Aorta (tissue), 5 donors: ENCODE results near the gene CCDC88C. TPM values are rescaled to one million over a fixed set of nuclear protein-coding genes. Genes with fewer than 3 reads are reported as not detected.

Experiments
- ATAC-seq: fragments of 200-7000 bp; cut with Tn5 transposase; one replicate; pipeline ENCODE4 v1.9.1; 2022; ENCODE audit warnings: moderate library complexity; ENCODE audit not compliant: low FRiP score
- DNase-seq, 2 donors: peaks; one replicate each; pipeline ENCODE4 v3.0.0-alpha.2; 2020
- H3K27ac ChIP-seq, 2 donors: one replicate each; pipeline ENCODE4 v1.5.1; 2013; ENCODE audit warnings: low read length in 2 of 2, mild to moderate bottlenecking in 2 of 2, moderate library complexity in 2 of 2, control low read depth in 1 of 2, inconsistent platforms in 1 of 2, low read depth in 1 of 2
- H3K27me3 ChIP-seq, 2 donors: one replicate each; pipeline ENCODE4 v1.6.1; 2013; ENCODE audit warnings: control low read depth in 1 of 2, low read length in 1 of 2, mild to moderate bottlenecking in 1 of 2, moderate library complexity in 1 of 2; ENCODE audit not compliant: insufficient read depth in 2 of 2, control insufficient read depth in 1 of 2
- H3K36me3 ChIP-seq, 2 donors: one replicate each; pipeline ENCODE4 v1.6.1; 2013; ENCODE audit warnings: control low read depth in 1 of 2, low read length in 1 of 2, mild to moderate bottlenecking in 1 of 2; ENCODE audit not compliant: insufficient read depth in 2 of 2, control insufficient read depth in 1 of 2
- H3K4me1 ChIP-seq, 2 donors: one replicate each; pipeline ENCODE4 v1.6.1; 2013; ENCODE audit warnings: low read length in 2 of 2, control low read depth in 1 of 2, mild to moderate bottlenecking in 1 of 2, moderate library complexity in 1 of 2; ENCODE audit not compliant: insufficient read depth in 2 of 2, control insufficient read depth in 1 of 2
- H3K4me3 ChIP-seq, 2 donors: one replicate each; pipeline ENCODE4 v1.5.1; 2013; ENCODE audit warnings: low read length in 2 of 2, control low read depth in 1 of 2, mild to moderate bottlenecking in 1 of 2
- H3K9me3 ChIP-seq: one replicate; pipeline ENCODE4 v1.6.1; 2013; ENCODE audit warnings: mild to moderate bottlenecking, low read length; ENCODE audit not compliant: control insufficient read depth
- WGBS, 2 donors: extraction: QIAGEN DNeasy Blood & Tissue Kit; methylation state at CpG; one replicate each; pipeline ENCODE4 v1.1.7; 2013; 5-methylcytosine and 5-hydroxymethylcytosine counted together
- intact Hi-C, 2 donors: fragments of 100-400 bp; cut with DNase I; formaldehyde crosslinking; loops; one replicate each; pipeline versions ENCODE4 v1.14.2 to v1.15.0; 2022
- polyA plus RNA-seq, 2 donors: library from polyadenylated mRNA; stranded (reverse); fragments of 200-250 nt; gene quantifications; one replicate each; pipeline ENCODE4 v1.2.3, GENCODE V29; 2013
- total RNA-seq, 2 donors: library from RNA; stranded (reverse); fragmentation: NEBNext Ultra II Directional; extraction: Animal tissue kit (Norgen Biotek cat#: 25700); gene quantifications; one replicate each; pipeline ENCODE4 v1.2.1, GENCODE V29; 2021
- donor health status: healthy with polysubstance abuse.
- donor health status: Bipolar disorder and iron deficiency.
- donor health status: DM: no; HTN: no; CAD: no.
- donor health status: DM: no; HTN: no; CAD: no.
- donor health status: DM: yes; HTN: yes; CAD: no.

The CCDC88C gene
- total and polyA plus RNA-seq, 4 donors: 0.33 to 18.4 (median 6.1) TPM

GRCh38 chr14:91303091-91303923, 114.3 kb downstream of the CCDC88C start:
- Histone ChIP-seq H3K36me3 (no peaks in the 10 kb centered on the region), H3K27me3 (no peaks in the 10 kb centered on the region), H3K27ac (no peak overlapping the region), H3K4me3 (no peak overlapping the region), H3K9me3 (no peaks in the 10 kb centered on the region), H3K4me1 (no peaks in the 10 kb centered on the region)
- DNase-seq (peak in 1 of 2 donors; percentile 78), ATAC-seq (peak; percentile 50)
- intact Hi-C loops: no loop called here
- 75 to 78% methylated on average over 23 of the region's 23 CpGs for WGBS, 2 donors

- no peak for ATAC-seq
Observed at GRCh38 chr14:91302391-91302790, 115.2 kb downstream of the CCDC88C start.

GRCh38 chr14:91300957-91301356, 116.7 kb downstream of the CCDC88C start:
- Histone ChIP-seq H3K4me3 (no peak overlapping the region), H3K4me1 (no peaks in the 10 kb centered on the region), H3K9me3 (no peaks in the 10 kb centered on the region), H3K27me3 (no peaks in the 10 kb centered on the region), H3K36me3 (no peaks in the 10 kb centered on the region), H3K27ac (no peak overlapping the region)
- DNase-seq: no peak
- intact Hi-C loops: no loop called here
- 93% methylated on average over 4 of the region's 4 CpGs for WGBS, 2 donors
- ATAC-seq: no peak

More at GRCh38 chr14:91302391-91302790, 115.2 kb downstream of the CCDC88C start:
- H3K27ac ChIP-seq: no peak overlapping the region
- H3K9me3 ChIP-seq: no peaks in the 10 kb centered on the region
- intact Hi-C loops: no loop called here
- H3K36me3 ChIP-seq: no peaks in the 10 kb centered on the region
- H3K4me3 ChIP-seq: no peak overlapping the region
- no peaks in the 10 kb centered on the region for H3K27me3 ChIP-seq
- WGBS, 2 donors: 95 to 96% methylated on average over 3 of the region's 3 CpGs
- no peak for DNase-seq
- no peaks in the 10 kb centered on the region for H3K4me1 ChIP-seq

- ATAC-seq: no peak
- Histone ChIP-seq H3K9me3 (no peaks in the 10 kb centered on the region), H3K27ac (no peak overlapping the region), H3K4me1 (no peaks in the 10 kb centered on the region), H3K36me3 (no peaks in the 10 kb centered on the region), H3K27me3 (no peaks in the 10 kb centered on the region), H3K4me3 (no peak overlapping the region)
- WGBS, 2 donors: 86 to 91% methylated on average over 10 of the region's 10 CpGs
- intact Hi-C loops: no loop called here
- DNase-seq: peak in 1 of 2 donors; percentile 27
Observed at GRCh38 chr14:91300283-91300895, 117.2 kb downstream of the CCDC88C start.

- Histone ChIP-seq H3K27me3 (no peaks in the 10 kb centered on the region), H3K36me3 (no peaks in the 10 kb centered on the region), H3K9me3 (no peaks in the 10 kb centered on the region), H3K4me3 (no peak overlapping the region), H3K4me1 (no peaks in the 10 kb centered on the region), H3K27ac (no peak overlapping the region)
- intact Hi-C loops: no loop called here
- DNase-seq (no peak), ATAC-seq (no peak)
- WGBS, 2 donors: 92% methylated on average over 31 of the region's 31 CpGs
Observed at GRCh38 chr14:91299121-91300115, 118.2 kb downstream of the CCDC88C start.

GRCh38 chr14:91298576-91298975, 119.0 kb downstream of the CCDC88C start:
- Histone ChIP-seq H3K9me3 (no peaks in the 10 kb centered on the region), H3K4me1 (no peaks in the 10 kb centered on the region), H3K36me3 (no peaks in the 10 kb centered on the region), H3K27ac (no peak overlapping the region), H3K27me3 (no peaks in the 10 kb centered on the region), H3K4me3 (no peak overlapping the region)
- DNase-seq (no peak), ATAC-seq (no peak)
- 3 to 10% methylated on average over 11 of the region's 11 CpGs for WGBS, 2 donors
- intact Hi-C loops: no loop called here

GRCh38 chr14:91297081-91297711, 120.4 kb downstream of the CCDC88C start:
- ATAC-seq: no peak
- no peaks in the 10 kb centered on the region for H3K27me3 ChIP-seq
- no peak overlapping the region for H3K27ac ChIP-seq
- no peaks in the 10 kb centered on the region for H3K9me3 ChIP-seq
- WGBS, 2 donors: 88 to 94% methylated on average over 16 of the region's 16 CpGs
- intact Hi-C loops: no loop called here
- DNase-seq: peak in 1 of 2 donors; percentile 63
- no peak overlapping the region for H3K4me3 ChIP-seq
- no peaks in the 10 kb centered on the region for H3K4me1 ChIP-seq
- no peaks in the 10 kb centered on the region for H3K36me3 ChIP-seq
